Astrocyte (in vitro differentiated cells and primary cell): ENCODE results near the gene EFNA5.

Experiments
- CTCF ChIP-seq: IDR thresholded peaks from 2 replicates; pipeline ENCODE4 v1.5.1; 2011; ENCODE audit warnings: low read depth, mild to moderate bottlenecking, inconsistent platforms, low read length, moderate library complexity; ENCODE audit not compliant: insufficient read depth
- EZH2 ChIP-seq: IDR thresholded peaks from 2 replicates; pipeline ENCODE4 v1.6.1; 2012; ENCODE audit warnings: mild to moderate bottlenecking, low read length, inconsistent platforms; ENCODE audit not compliant: insufficient read depth

GRCh38 chr5:107704681-107705401 lies 34.1 kb upstream of the EFNA5 start:
- TF ChIP-seq CTCF (no peak), EZH2 (no peak)
